Activated CD8-positive, alpha-beta memory T cell treated with anti-CD3 and anti-CD28 coated beads, Interleukin-2, amount 10 ng/mL, durations not matched to agents 7 days and 5 days (primary cell): ENCODE data around the gene KCNJ3. TPM values are rescaled to one million over a fixed set of nuclear protein-coding genes. Genes with fewer than 3 reads are reported as not detected.
"Not testable (repeated sequence)": the region's sequence is repeated elsewhere in the genome, so short reads cannot be mapped to it uniquely, and the experiment has no call there.

Source experiments
- ATAC-seq: fragments of 150-1000 bp; cut with Tn5 transposase; one replicate; pipeline ENCODE4 v1.10.0; 2021; ENCODE audit warnings: moderate library complexity
- CTCF ChIA-PET: fragments of 350-600 bp; sonication (Branson Sonifier 250); formaldehyde crosslinking; loops from one replicate; lab custom pipeline; 2021; ENCODE audit warnings: antibody characterized with exemption; lab: Charles Lee
- DNase-seq: peaks from one replicate; pipeline ENCODE4 v3.0.0-alpha.2; 2020
- H3K27ac Mint-ChIP-seq: one replicate; pipeline ENCODE4 v1.8.0; 2021; ENCODE audit warnings: mild to moderate bottlenecking, mixed read lengths
- H3K27me3 Mint-ChIP-seq: one replicate; pipeline ENCODE4 v1.8.0; 2021; ENCODE audit warnings: mixed read lengths
- H3K36me3 Mint-ChIP-seq: one replicate; pipeline ENCODE4 v1.8.0; 2021; ENCODE audit warnings: mild to moderate bottlenecking, mixed read lengths
- H3K4me1 Mint-ChIP-seq: one replicate; pipeline ENCODE4 v1.8.0; 2021; ENCODE audit warnings: mixed read lengths
- H3K4me3 Mint-ChIP-seq: one replicate; pipeline ENCODE4 v1.8.0; 2021; ENCODE audit warnings: mild to moderate bottlenecking, moderate library complexity, mixed read lengths
- H3K9me3 Mint-ChIP-seq: one replicate; pipeline ENCODE4 v1.8.0; 2022; ENCODE audit warnings: low read depth, mixed read lengths
- total RNA-seq, 2 experiments: library from RNA; stranded (reverse); gene quantifications; one replicate each; pipeline ENCODE4 v1.2.3, GENCODE V29; 2021

KCNJ3 gene
- total RNA-seq, 2 experiments from 2014 or later: not detected

- H3K4me1 Mint-ChIP-seq: no peaks in the 10 kb centered on the region
- no peak for ATAC-seq
These were observed 128.8 kb downstream of the KCNJ3 start for GRCh38 chr2:154827286-154827685.

GRCh38 chr2:154832711-154833110 lies 134.2 kb downstream of the KCNJ3 start:
- Mint-ChIP-seq H3K4me3 (no peak overlapping the region), H3K27me3 (no peaks in the 10 kb centered on the region), H3K27ac (no peak overlapping the region), H3K4me1 (no peaks in the 10 kb centered on the region), H3K9me3 (no peaks in the 10 kb centered on the region), H3K36me3 (no peaks in the 10 kb centered on the region)
- no peak for ATAC-seq
- DNase-seq: no peak
- CTCF ChIA-PET: no interaction called here

More at GRCh38 chr2:154827286-154827685, 128.8 kb downstream of the KCNJ3 start:
- Mint-ChIP-seq H3K9me3 (no peaks in the 10 kb centered on the region), H3K36me3 (no peaks in the 10 kb centered on the region), H3K27ac (no peak overlapping the region), H3K27me3 (no peaks in the 10 kb centered on the region), H3K4me3 (no peak overlapping the region)
- CTCF ChIA-PET: no interaction called here
- DNase-seq: no peak

GRCh38 chr2:154836632-154837031 lies 138.1 kb downstream of the KCNJ3 start:
- no peak overlapping the region for H3K4me3 Mint-ChIP-seq
- no peaks in the 10 kb centered on the region for H3K27me3 Mint-ChIP-seq
- CTCF ChIA-PET: no interaction called here
- ATAC-seq: no peak
- H3K36me3 Mint-ChIP-seq: no peaks in the 10 kb centered on the region
- no peaks in the 10 kb centered on the region for H3K4me1 Mint-ChIP-seq
- peaks cover 5% of the 10 kb centered on the region for H3K9me3 Mint-ChIP-seq
- DNase-seq: no peak
- no peak overlapping the region for H3K27ac Mint-ChIP-seq

- H3K4me1 Mint-ChIP-seq: no peaks in the 10 kb centered on the region
- CTCF ChIA-PET: no interaction called here
- H3K27ac Mint-ChIP-seq: no peak overlapping the region
- no peak overlapping the region for H3K4me3 Mint-ChIP-seq
- ATAC-seq (no peak), DNase-seq (no peak)
- no peaks in the 10 kb centered on the region for H3K27me3 Mint-ChIP-seq
- H3K9me3 Mint-ChIP-seq: peaks cover 8% of the 10 kb centered on the region
- no peaks in the 10 kb centered on the region for H3K36me3 Mint-ChIP-seq
These were observed 138.5 kb downstream of the KCNJ3 start for GRCh38 chr2:154837035-154837434.

- Mint-ChIP-seq H3K27ac (no peak overlapping the region), H3K27me3 (no peaks in the 10 kb centered on the region), H3K4me3 (no peak overlapping the region), H3K4me1 (no peaks in the 10 kb centered on the region), H3K36me3 (no peaks in the 10 kb centered on the region), H3K9me3 (peaks cover 6% of the 10 kb centered on the region)
- ATAC-seq: no peak
- CTCF ChIA-PET: no interaction called here
- no peak for DNase-seq
These were observed 146.0 kb downstream of the KCNJ3 start for GRCh38 chr2:154844513-154844912.

- ATAC-seq (no peak), DNase-seq (no peak)
- Mint-ChIP-seq H3K27ac (no peak overlapping the region), H3K9me3 (peaks cover 4% of the 10 kb centered on the region), H3K27me3 (no peaks in the 10 kb centered on the region), H3K36me3 (no peaks in the 10 kb centered on the region), H3K4me3 (no peak overlapping the region), H3K4me1 (no peaks in the 10 kb centered on the region)
- CTCF ChIA-PET: no interaction called here
These were observed 148.3 kb downstream of the KCNJ3 start for GRCh38 chr2:154846842-154847241.

GRCh38 chr2:154849482-154849881 lies 151.0 kb downstream of the KCNJ3 start:
- CTCF ChIA-PET: no interaction called here
- no peaks in the 10 kb centered on the region for H3K36me3 Mint-ChIP-seq
- H3K4me1 Mint-ChIP-seq: no peaks in the 10 kb centered on the region
- H3K27me3 Mint-ChIP-seq: no peaks in the 10 kb centered on the region
- H3K4me3 Mint-ChIP-seq: no peak overlapping the region
- DNase-seq (no peak), ATAC-seq (no peak)
- H3K9me3 Mint-ChIP-seq: no peaks in the 10 kb centered on the region
- H3K27ac Mint-ChIP-seq: no peak overlapping the region

GRCh38 chr2:154850532-154850931 lies 152.0 kb downstream of the KCNJ3 start:
- ATAC-seq: no peak
- CTCF ChIA-PET: no interaction called here
- no peaks in the 10 kb centered on the region for H3K36me3 Mint-ChIP-seq

GRCh38 chr2:154855138-154855537 lies 156.6 kb downstream of the KCNJ3 start:
- Mint-ChIP-seq H3K27me3 (no peaks in the 10 kb centered on the region), H3K4me1 (no peaks in the 10 kb centered on the region), H3K4me3 (no peak overlapping the region), H3K27ac (no peak overlapping the region), H3K9me3 (no peaks in the 10 kb centered on the region), H3K36me3 (no peaks in the 10 kb centered on the region)
- DNase-seq (no peak), ATAC-seq (no peak)
- CTCF ChIA-PET: no interaction called here

More at GRCh38 chr2:154850532-154850931, 152.0 kb downstream of the KCNJ3 start:
- no peak overlapping the region for H3K4me3 Mint-ChIP-seq
- H3K27me3 Mint-ChIP-seq: no peaks in the 10 kb centered on the region
- no peaks in the 10 kb centered on the region for H3K4me1 Mint-ChIP-seq
- H3K9me3 Mint-ChIP-seq: no peaks in the 10 kb centered on the region
- no peak overlapping the region for H3K27ac Mint-ChIP-seq
- DNase-seq: no peak

- H3K4me1 Mint-ChIP-seq, H3K27me3 Mint-ChIP-seq, H3K4me3 Mint-ChIP-seq, ATAC-seq, DNase-seq, H3K27ac Mint-ChIP-seq, H3K9me3 Mint-ChIP-seq, H3K36me3 Mint-ChIP-seq, CTCF ChIA-PET: not testable (repeated sequence)
These were observed 168.7 kb downstream of the KCNJ3 start for GRCh38 chr2:154867151-154867550.

GRCh38 chr2:154875999-154876398 lies 177.5 kb downstream of the KCNJ3 start:
- DNase-seq (no peak), ATAC-seq (no peak)
- Mint-ChIP-seq H3K9me3 (no peaks in the 10 kb centered on the region), H3K27ac (no peak overlapping the region), H3K4me1 (no peaks in the 10 kb centered on the region), H3K27me3 (no peaks in the 10 kb centered on the region), H3K36me3 (no peaks in the 10 kb centered on the region), H3K4me3 (no peak overlapping the region)
- CTCF ChIA-PET: no interaction called here

- Mint-ChIP-seq H3K36me3 (no peaks in the 10 kb centered on the region), H3K4me1 (no peaks in the 10 kb centered on the region), H3K4me3 (no peak overlapping the region), H3K27me3 (no peaks in the 10 kb centered on the region), H3K27ac (no peak overlapping the region), H3K9me3 (peaks cover 6% of the 10 kb centered on the region)
- CTCF ChIA-PET: no interaction called here
- no peak for DNase-seq
- no peak for ATAC-seq
These were observed 184.2 kb downstream of the KCNJ3 start for GRCh38 chr2:154882725-154883124.

GRCh38 chr2:154886316-154886715 lies 187.8 kb downstream of the KCNJ3 start:
- no peak for ATAC-seq
- no peaks in the 10 kb centered on the region for H3K27me3 Mint-ChIP-seq
- CTCF ChIA-PET: no interaction called here
- peaks cover 6% of the 10 kb centered on the region for H3K9me3 Mint-ChIP-seq
- H3K4me3 Mint-ChIP-seq: no peak overlapping the region
- H3K4me1 Mint-ChIP-seq: no peaks in the 10 kb centered on the region
- no peaks in the 10 kb centered on the region for H3K36me3 Mint-ChIP-seq
- DNase-seq: no peak
- no peak overlapping the region for H3K27ac Mint-ChIP-seq

GRCh38 chr2:154898269-154898668 lies 199.8 kb downstream of the KCNJ3 start:
- Mint-ChIP-seq H3K9me3 (peaks cover under 1% of the 10 kb centered on the region), H3K36me3 (no peaks in the 10 kb centered on the region), H3K4me3 (no peak overlapping the region), H3K4me1 (no peaks in the 10 kb centered on the region), H3K27ac (no peak overlapping the region), H3K27me3 (no peaks in the 10 kb centered on the region)
- no peak for ATAC-seq
- DNase-seq: no peak
- CTCF ChIA-PET: no interaction called here

GRCh38 chr2:154901063-154901462 lies 202.6 kb downstream of the KCNJ3 start:
- Mint-ChIP-seq H3K4me3 (no peak overlapping the region), H3K9me3 (peaks cover 8% of the 10 kb centered on the region), H3K27me3 (no peaks in the 10 kb centered on the region), H3K4me1 (no peaks in the 10 kb centered on the region), H3K27ac (no peak overlapping the region), H3K36me3 (no peaks in the 10 kb centered on the region)
- DNase-seq (no peak), ATAC-seq (no peak)
- CTCF ChIA-PET: no interaction called here
